ENCODE measurements around the gene GABBR2. TPM values are rescaled to one million over a fixed set of nuclear protein-coding genes. Genes with fewer than 3 reads are reported as not detected.

GABBR2 gene
- total and polyA plus RNA-seq, 9 of the 15 experiments (the other 6 are each of a cell fraction or from before 2014, with no cell fraction given) = 0.15 to 1.9 (median 0.32) TPM

DNA sequence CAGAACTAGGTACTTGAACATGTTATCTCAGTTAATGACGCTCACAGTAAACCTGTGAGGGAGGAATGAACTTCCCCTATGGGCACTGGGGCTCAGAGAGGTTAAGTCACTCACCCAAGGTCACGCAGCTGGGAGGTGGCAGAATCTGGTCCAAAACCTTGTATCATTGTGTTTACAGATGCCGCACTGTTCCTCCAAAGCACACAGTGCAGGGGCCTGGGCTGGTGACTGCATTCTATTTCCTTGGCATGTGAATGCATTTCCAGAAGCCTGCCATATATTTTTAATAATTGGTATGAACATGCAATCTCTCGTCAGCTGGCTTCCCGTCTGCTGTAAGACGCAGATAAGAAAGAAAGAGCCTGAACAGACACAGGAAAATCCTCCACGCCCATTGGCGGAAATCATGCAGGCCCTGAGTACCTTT, 376.3 kb downstream of the GABBR2 start (continued):
- TF ChIP-seq, protein P1, sequence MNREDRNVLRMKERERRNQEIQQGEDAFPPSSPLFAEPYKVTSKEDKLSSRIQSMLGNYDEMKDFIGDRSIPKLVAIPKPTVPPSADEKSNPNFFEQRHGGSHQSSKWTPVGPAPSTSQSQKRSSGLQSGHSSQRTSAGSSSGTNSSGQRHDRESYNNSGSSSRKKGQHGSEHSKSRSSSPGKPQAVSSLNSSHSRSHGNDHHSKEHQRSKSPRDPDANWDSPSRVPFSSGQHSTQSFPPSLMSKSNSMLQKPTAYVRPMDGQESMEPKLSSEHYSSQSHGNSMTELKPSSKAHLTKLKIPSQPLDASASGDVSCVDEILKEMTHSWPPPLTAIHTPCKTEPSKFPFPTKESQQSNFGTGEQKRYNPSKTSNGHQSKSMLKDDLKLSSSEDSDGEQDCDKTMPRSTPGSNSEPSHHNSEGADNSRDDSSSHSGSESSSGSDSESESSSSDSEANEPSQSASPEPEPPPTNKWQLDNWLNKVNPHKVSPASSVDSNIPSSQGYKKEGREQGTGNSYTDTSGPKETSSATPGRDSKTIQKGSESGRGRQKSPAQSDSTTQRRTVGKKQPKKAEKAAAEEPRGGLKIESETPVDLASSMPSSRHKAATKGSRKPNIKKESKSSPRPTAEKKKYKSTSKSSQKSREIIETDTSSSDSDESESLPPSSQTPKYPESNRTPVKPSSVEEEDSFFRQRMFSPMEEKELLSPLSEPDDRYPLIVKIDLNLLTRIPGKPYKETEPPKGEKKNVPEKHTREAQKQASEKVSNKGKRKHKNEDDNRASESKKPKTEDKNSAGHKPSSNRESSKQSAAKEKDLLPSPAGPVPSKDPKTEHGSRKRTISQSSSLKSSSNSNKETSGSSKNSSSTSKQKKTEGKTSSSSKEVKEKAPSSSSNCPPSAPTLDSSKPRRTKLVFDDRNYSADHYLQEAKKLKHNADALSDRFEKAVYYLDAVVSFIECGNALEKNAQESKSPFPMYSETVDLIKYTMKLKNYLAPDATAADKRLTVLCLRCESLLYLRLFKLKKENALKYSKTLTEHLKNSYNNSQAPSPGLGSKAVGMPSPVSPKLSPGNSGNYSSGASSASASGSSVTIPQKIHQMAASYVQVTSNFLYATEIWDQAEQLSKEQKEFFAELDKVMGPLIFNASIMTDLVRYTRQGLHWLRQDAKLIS (CRISPR knock-in tag; IDR thresholded peaks at IDR 0.05) = no peak
- TF ChIP-seq POLR3G (IDR thresholded peaks at IDR 0.05; ENCODE audit: extremely low read depth, insufficient read length, insufficient replicate concordance) (no peak), ZFPM2 (CRISPR knock-in tag; IDR thresholded peaks at IDR 0.05) (no peak), L3MBTL2 (IDR thresholded peaks at IDR 0.05) (peak; percentile 48; the same call in 1 of the 2 replicates), ETV5 (CRISPR knock-in tag; IDR thresholded peaks at IDR 0.05; ENCODE audit: low read depth) (no peak), TAF7 (tag; IDR thresholded peaks at IDR 0.05) (no peak), MAFG (tag; conservative IDR thresholded peaks at IDR 0.05) (0 out of 2 replicates have a peak, but pooled peaks have one; percentile 16), POLR2G (IDR thresholded peaks at IDR 0.05; ENCODE audit: low read depth, low read length) (no peak), CCAR2 (IDR thresholded peaks at IDR 0.05; ENCODE audit: low read depth, low read length) (no peak), ZSCAN29 (IDR thresholded peaks at IDR 0.05) (no peak), GABPB2 (CRISPR knock-in tag; conservative IDR thresholded peaks at IDR 0.05) (no peak), DIDO1 (tag; IDR thresholded peaks at IDR 0.05; ENCODE audit: low read depth) (no peak), RCOR1 (IDR thresholded peaks at IDR 0.05; ENCODE audit: borderline replicate concordance in 1 of 2, low read depth in 2 of 2, low read length in 2 of 2) (peak; percentile 27 to 54; a peak in 2 of 4 replicates), ZNF282 (CRISPR knock-in tag; IDR thresholded peaks at IDR 0.05) (no peak), CHCHD3 (CRISPR knock-in tag; IDR thresholded peaks at IDR 0.05) (no peak), SMARCA5 (IDR thresholded peaks at IDR 0.05) (peak; percentile 97), ZNF239 (CRISPR knock-in tag; IDR thresholded peaks at IDR 0.05) (no peak), ESRRA (IDR thresholded peaks at IDR 0.05; ENCODE audit: borderline replicate concordance, low read depth) (peak; percentile 36; the same call in 1 of the 2 replicates)
- TF ChIP-seq, protein P2, sequence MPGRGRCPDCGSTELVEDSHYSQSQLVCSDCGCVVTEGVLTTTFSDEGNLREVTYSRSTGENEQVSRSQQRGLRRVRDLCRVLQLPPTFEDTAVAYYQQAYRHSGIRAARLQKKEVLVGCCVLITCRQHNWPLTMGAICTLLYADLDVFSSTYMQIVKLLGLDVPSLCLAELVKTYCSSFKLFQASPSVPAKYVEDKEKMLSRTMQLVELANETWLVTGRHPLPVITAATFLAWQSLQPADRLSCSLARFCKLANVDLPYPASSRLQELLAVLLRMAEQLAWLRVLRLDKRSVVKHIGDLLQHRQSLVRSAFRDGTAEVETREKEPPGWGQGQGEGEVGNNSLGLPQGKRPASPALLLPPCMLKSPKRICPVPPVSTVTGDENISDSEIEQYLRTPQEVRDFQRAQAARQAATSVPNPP (IDR thresholded peaks at IDR 0.05; ENCODE audit: borderline replicate concordance, insufficient read depth, insufficient read length) = no peak
- TF ChIP-seq, protein P3, sequence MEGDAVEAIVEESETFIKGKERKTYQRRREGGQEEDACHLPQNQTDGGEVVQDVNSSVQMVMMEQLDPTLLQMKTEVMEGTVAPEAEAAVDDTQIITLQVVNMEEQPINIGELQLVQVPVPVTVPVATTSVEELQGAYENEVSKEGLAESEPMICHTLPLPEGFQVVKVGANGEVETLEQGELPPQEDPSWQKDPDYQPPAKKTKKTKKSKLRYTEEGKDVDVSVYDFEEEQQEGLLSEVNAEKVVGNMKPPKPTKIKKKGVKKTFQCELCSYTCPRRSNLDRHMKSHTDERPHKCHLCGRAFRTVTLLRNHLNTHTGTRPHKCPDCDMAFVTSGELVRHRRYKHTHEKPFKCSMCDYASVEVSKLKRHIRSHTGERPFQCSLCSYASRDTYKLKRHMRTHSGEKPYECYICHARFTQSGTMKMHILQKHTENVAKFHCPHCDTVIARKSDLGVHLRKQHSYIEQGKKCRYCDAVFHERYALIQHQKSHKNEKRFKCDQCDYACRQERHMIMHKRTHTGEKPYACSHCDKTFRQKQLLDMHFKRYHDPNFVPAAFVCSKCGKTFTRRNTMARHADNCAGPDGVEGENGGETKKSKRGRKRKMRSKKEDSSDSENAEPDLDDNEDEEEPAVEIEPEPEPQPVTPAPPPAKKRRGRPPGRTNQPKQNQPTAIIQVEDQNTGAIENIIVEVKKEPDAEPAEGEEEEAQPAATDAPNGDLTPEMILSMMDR (IDR thresholded peaks at IDR 0.05 in 2 of 3, conservative IDR thresholded peaks at IDR 0.05 in 1 of 3; ENCODE audit: insufficient read depth in 2 of 3, low read depth in 1 of 3, low read length in 3 of 3) = no peak
- TF ChIP-seq, protein P4, sequence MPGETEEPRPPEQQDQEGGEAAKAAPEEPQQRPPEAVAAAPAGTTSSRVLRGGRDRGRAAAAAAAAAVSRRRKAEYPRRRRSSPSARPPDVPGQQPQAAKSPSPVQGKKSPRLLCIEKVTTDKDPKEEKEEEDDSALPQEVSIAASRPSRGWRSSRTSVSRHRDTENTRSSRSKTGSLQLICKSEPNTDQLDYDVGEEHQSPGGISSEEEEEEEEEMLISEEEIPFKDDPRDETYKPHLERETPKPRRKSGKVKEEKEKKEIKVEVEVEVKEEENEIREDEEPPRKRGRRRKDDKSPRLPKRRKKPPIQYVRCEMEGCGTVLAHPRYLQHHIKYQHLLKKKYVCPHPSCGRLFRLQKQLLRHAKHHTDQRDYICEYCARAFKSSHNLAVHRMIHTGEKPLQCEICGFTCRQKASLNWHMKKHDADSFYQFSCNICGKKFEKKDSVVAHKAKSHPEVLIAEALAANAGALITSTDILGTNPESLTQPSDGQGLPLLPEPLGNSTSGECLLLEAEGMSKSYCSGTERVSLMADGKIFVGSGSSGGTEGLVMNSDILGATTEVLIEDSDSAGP (CRISPR knock-in tag; IDR thresholded peaks at IDR 0.05) = no peak

All from K562 (cell line).